Mucosa of rectum (tissue), 2 donors: ENCODE measurements around the gene TPD52L2.
A peak's percentile ranks its signal among the peaks of the same experiment; 100 is the strongest.

Experiments used
- H3K27ac ChIP-seq, 2 donors: one replicate each; pipeline ENCODE4 v1.7.0; 2013; ENCODE audit warnings: inconsistent platforms in 2 of 2, low read depth in 2 of 2, low read length in 2 of 2
- H3K27me3 ChIP-seq, 2 donors: one replicate each; pipeline ENCODE4 v1.7.0; 2013; ENCODE audit warnings: low read length in 2 of 2; ENCODE audit not compliant: control insufficient read depth in 2 of 2, insufficient read depth in 2 of 2
- H3K36me3 ChIP-seq, 2 donors: one replicate each; pipeline ENCODE4 v1.7.0; 2013; ENCODE audit warnings: low read length in 2 of 2; ENCODE audit not compliant: control insufficient read depth in 2 of 2, insufficient read depth in 2 of 2
- H3K4me1 ChIP-seq, 2 donors: one replicate each; pipeline ENCODE4 v1.7.0; 2013; ENCODE audit warnings: low read length in 2 of 2, mild to moderate bottlenecking in 1 of 2; ENCODE audit not compliant: control insufficient read depth in 2 of 2, insufficient read depth in 2 of 2
- H3K4me3 ChIP-seq, 2 donors: one replicate each; pipeline ENCODE4 v1.7.0; 2013; ENCODE audit warnings: low read length in 2 of 2
- H3K9ac ChIP-seq, 2 donors: one replicate each; pipeline ENCODE4 v1.7.0; 2013; ENCODE audit warnings: low read length in 2 of 2, low read depth in 1 of 2, mild to moderate bottlenecking in 1 of 2
- H3K9me3 ChIP-seq, 2 donors: one replicate each; pipeline ENCODE4 v1.7.0; 2013; ENCODE audit warnings: low read length in 2 of 2; ENCODE audit not compliant: control insufficient read depth in 2 of 2
- donor health status: healthy.
- donor health status: Normal muscosa, but diverticular disease.

The TPD52L2 gene

DNA sequence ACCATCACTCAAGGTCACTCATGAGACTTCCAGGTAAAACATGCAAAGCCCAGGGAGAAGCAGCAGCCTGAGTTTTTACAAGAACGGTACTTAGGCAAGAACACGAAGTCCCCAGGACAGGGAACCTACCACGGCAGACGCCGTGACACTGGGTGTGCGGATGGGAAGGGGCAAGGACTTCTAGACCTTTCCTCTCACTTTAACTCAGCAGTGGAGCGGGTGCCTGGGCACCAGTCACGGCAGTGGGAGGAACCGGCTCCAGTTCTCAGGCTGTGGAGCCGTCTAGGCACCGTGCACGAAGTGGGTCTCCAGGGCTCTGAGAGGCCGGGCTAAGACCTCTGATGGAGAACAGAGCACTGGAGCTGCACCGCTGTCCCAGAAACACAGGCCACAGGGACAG is 36.5 kb upstream of the TPD52L2 start:
- no peak overlapping the region for H3K4me3 ChIP-seq
- H3K27me3 ChIP-seq: peaks cover 17 to 24% of the 10 kb centered on the region in 2 donors
- no peak overlapping the region for H3K27ac ChIP-seq

GRCh38 chr20:63828951-63829350 is 36.1 kb upstream of the TPD52L2 start:
- H3K27me3 ChIP-seq: peaks cover 17 to 24% of the 10 kb centered on the region in 2 donors
- peaks cover 4 to 16% of the 10 kb centered on the region in 2 donors for H3K4me1 ChIP-seq
- no peaks in the 10 kb centered on the region for H3K36me3 ChIP-seq
- H3K4me3 ChIP-seq: peak overlapping the region in 1 of 2 donors; percentile 73
- H3K9ac ChIP-seq: no peak overlapping the region
- no peaks in the 10 kb centered on the region for H3K9me3 ChIP-seq
- no peak overlapping the region for H3K27ac ChIP-seq

More for the DNA sequence above, 36.5 kb upstream of the TPD52L2 start:
- H3K4me1 ChIP-seq: peaks cover under 1 to 13% of the 10 kb centered on the region in 2 donors
- no peaks in the 10 kb centered on the region for H3K9me3 ChIP-seq
- H3K9ac ChIP-seq: no peak overlapping the region
- H3K36me3 ChIP-seq: no peaks in the 10 kb centered on the region

DNA sequence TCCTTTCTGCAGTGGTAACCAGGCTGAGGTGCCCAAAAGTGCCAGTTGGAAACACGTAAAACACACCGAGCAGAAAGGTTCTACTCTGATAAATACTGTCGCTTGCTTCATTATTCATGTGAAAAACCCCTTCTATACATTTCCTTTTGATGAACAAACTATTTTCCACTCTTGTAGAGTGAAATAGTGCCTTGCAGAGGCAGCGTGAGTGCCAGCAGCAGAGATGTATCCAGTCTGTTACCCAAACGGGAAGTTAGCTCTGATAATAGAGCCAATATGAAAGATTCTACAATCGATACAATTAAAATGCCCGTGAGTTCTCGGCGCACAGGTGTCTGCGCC is 35.5 kb upstream of the TPD52L2 start:
- peaks cover 10 to 21% of the 10 kb centered on the region in 2 donors for H3K4me1 ChIP-seq
- peak overlapping the region in 1 of 2 donors; percentile 38 for H3K27ac ChIP-seq
- H3K9me3 ChIP-seq: no peaks in the 10 kb centered on the region
- H3K36me3 ChIP-seq: no peaks in the 10 kb centered on the region
- H3K9ac ChIP-seq: peak overlapping the region in 1 of 2 donors; percentile 43
- H3K4me3 ChIP-seq: peak overlapping the region; percentile 50 to 73
- peaks cover 20 to 24% of the 10 kb centered on the region in 2 donors for H3K27me3 ChIP-seq

GRCh38 chr20:63829945-63830835 is 34.9 kb upstream of the TPD52L2 start:
- Histone ChIP-seq H3K4me1 (peaks cover 12 to 23% of the 10 kb centered on the region in 2 donors), H3K9ac (peak overlapping the region; percentile 15 to 43), H3K36me3 (no peaks in the 10 kb centered on the region), H3K4me3 (peak overlapping the region; percentile 50 to 73), H3K9me3 (no peaks in the 10 kb centered on the region), H3K27ac (peak overlapping the region in 1 of 2 donors; percentile 38), H3K27me3 (peaks cover 20 to 24% of the 10 kb centered on the region in 2 donors)

- peak within 1 kb of the TSS; percentile 38 to 67 for H3K27ac ChIP-seq
- peaks cover 20 to 24% of the 10 kb centered on the region in 2 donors for H3K27me3 ChIP-seq
- H3K9ac ChIP-seq: peak within 1 kb of the TSS in 1 of 2 donors; percentile 43
- no peaks in the 10 kb centered on the region for H3K9me3 ChIP-seq
- no peaks in the 10 kb centered on the region for H3K36me3 ChIP-seq
- H3K4me3 ChIP-seq: peak within 1 kb of the TSS; percentile 50 to 73
- peaks cover 12 to 24% of the 10 kb centered on the region in 2 donors for H3K4me1 ChIP-seq
These were observed 34.1 kb upstream of the TPD52L2 start, which contains the start of gene ZBTB46 for GRCh38 chr20:63830841-63831588. ZBTB46 (minus strand) TSS chr20:63831264; CDS start chr20:63790757, 40,507 bp downstream.

DNA sequence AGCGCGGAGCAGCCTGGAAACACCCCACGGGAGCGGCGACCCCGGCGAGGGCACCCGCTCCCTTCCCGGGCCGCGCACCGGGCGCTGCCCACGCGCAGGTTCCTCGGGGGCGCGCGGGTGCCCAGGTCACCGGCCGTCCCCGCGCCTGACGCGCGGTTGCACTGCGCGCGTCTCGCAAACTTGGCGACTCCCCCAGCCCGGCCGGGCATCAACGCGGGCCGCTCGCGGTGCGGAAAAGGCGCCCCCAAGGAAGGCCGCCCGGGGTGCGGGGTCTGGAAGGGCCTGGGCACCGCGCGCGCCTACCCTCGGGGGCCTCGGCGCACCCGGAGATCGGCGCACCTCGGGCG is 33.5 kb upstream of the TPD52L2 start:
- Histone ChIP-seq H3K36me3 (no peaks in the 10 kb centered on the region), H3K9me3 (no peaks in the 10 kb centered on the region), H3K27ac (peak overlapping the region; percentile 9 to 67), H3K27me3 (peaks cover 20 to 24% of the 10 kb centered on the region in 2 donors), H3K4me1 (peaks cover 12 to 24% of the 10 kb centered on the region in 2 donors), H3K4me3 (peak overlapping the region; percentile 41 to 48), H3K9ac (peak overlapping the region in 1 of 2 donors; percentile 43)

DNA sequence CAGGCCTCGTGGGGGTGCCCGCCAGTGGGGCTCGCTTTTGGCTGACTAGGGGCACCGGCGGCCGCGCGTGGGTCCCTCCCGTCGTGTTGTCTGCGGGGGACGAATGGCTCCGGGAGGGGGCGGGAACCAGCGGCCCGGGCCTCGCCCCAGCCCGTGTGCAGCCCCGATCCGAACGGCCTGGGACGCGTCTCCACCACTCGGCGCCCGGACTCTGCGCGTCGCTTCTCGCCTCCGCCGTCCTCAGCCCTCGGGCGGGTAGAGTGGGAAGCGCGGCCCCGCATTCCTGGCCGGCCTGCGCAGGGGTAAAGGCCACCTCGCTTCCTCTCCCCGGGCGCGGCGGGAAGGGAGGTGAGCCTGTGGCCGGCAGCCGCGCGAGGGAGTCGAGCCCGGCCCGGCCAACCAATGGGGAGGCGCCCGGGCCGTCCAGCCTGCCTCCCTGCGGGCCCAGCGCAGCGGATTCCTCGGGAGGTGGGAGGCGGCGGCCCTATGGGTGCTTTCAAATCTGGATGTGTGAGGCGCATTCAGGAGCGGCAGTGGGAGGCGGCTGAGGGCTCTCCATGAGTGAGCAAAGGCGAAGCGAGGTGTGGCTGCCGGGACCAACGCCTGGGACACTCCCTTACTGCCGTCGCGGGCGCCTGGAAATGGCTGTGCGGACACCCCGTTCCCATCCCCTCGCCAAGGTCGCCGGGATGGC is 32.9 kb upstream of the TPD52L2 start:
- Histone ChIP-seq H3K9me3 (no peaks in the 10 kb centered on the region), H3K27ac (peak overlapping the region; percentile 9 to 67), H3K4me1 (peaks cover 12 to 24% of the 10 kb centered on the region in 2 donors), H3K4me3 (peak overlapping the region in 1 of 2 donors; percentile 48), H3K9ac (peak overlapping the region in 1 of 2 donors; percentile 43), H3K27me3 (peaks cover 16 to 24% of the 10 kb centered on the region in 2 donors), H3K36me3 (no peaks in the 10 kb centered on the region)

- peaks cover 11 to 14% of the 10 kb centered on the region in 2 donors for H3K27me3 ChIP-seq
- peaks cover 12 to 22% of the 10 kb centered on the region in 2 donors for H3K4me1 ChIP-seq
- no peak overlapping the region for H3K9ac ChIP-seq
- H3K27ac ChIP-seq: no peak overlapping the region
- H3K4me3 ChIP-seq: no peak overlapping the region
- H3K9me3 ChIP-seq: no peaks in the 10 kb centered on the region
- H3K36me3 ChIP-seq: no peaks in the 10 kb centered on the region
These were observed 31.1 kb upstream of the TPD52L2 start for GRCh38 chr20:63833776-63834490.

GRCh38 chr20:63834491-63834880 is 30.6 kb upstream of the TPD52L2 start:
- peak overlapping the region; percentile 16 to 42 for H3K27ac ChIP-seq
- peak overlapping the region in 1 of 2 donors; percentile 33 for H3K9ac ChIP-seq
- H3K4me1 ChIP-seq: peaks cover 12 to 22% of the 10 kb centered on the region in 2 donors
- no peaks in the 10 kb centered on the region for H3K9me3 ChIP-seq
- H3K4me3 ChIP-seq: no peak overlapping the region
- H3K27me3 ChIP-seq: peaks cover 6 to 9% of the 10 kb centered on the region in 2 donors
- H3K36me3 ChIP-seq: no peaks in the 10 kb centered on the region
